Hematopoietic multipotent progenitor cell (in vitro differentiated cells): ENCODE measurements around the gene ACVR1B. TPM values are rescaled to one million over a fixed set of nuclear protein-coding genes. Genes with fewer than 3 reads are reported as not detected.

Experiments used
- DNase-seq, 3 donors: peaks; one replicate each; pipeline ENCODE4 v3.0.0-alpha.2; 2011 to 2015; ENCODE audit warnings: low read depth in 2 of 3, low spot score in 2 of 3
- small RNA-seq: library from RNA; depleted of rRNA; stranded (forward); fragments of <200 nt; gene quantifications from one replicate; pipeline ENCODE3, GENCODE V24; 2012
- total RNA-seq: library from RNA; depleted of rRNA; stranded (reverse); fragments of >200 nt; gene quantifications from one replicate; pipeline ENCODE4 v1.2.3, GENCODE V29; 2012

The ACVR1B gene
- total RNA-seq, 1 donor = 11.8 TPM

- DNase-seq = no peak
Measured at GRCh38 chr12:52041035-52041434, 89.5 kb downstream of the ACVR1B start.

DNA sequence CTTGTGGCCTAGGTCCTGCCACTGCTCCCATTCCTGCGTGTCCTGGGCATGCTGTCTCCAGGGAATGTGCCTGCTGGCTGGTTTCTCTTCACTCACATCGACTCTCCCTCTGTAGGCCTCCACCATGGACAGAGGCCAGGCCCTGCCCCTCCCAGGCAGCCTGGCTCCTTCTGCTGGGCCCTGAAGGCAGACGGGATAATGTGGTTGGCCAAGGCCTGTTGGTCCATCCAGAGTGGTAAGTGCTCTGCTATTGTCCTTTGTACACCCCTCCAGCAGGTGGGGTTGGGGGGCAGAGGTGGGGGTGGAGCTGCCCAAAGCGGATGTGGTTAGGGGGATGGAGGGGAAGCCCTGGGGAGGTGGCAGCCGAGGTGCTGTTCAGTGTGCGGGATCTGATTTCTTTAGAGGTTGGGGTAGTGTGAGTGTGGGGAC, 90.2 kb downstream of the ACVR1B start:
- peak in 2 of 3 donors; percentile 79 to 85 for DNase-seq

DNA sequence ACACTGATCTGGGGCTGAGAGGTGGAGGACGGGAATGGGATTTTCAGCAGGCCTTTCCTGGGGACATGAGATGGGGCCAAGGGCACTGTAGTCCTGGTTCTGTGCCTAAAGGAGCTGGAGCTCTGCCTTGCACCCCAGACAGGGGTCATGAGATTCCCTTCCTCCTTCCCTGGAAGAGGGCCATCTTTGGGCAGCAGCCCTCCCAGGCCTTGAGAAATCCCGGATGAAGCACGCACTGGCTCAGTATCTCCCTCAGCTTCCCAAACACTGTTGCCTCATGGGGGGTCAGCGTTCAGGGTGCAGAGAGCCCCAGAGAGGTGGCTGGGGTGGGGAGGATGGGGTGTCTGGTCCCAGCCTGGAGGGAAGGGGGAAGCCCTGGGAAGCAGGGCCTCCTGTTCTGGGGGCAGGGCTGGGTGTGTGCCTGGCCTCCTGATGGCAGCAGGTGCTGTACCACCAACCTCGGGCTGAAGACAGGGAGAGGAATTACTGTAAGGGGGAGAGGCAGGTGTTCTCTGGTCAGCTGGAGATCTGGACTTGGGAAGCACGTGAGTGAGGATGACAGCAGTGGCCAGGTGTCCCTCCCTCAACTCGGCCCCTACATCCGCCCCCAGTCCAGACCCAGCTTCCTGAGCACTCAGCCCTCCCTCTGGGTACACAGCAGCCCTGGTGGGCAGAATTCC, 91.3 kb downstream of the ACVR1B start:
- DNase-seq = no peak

GRCh38 chr12:52043386-52044212, 92.1 kb downstream of the ACVR1B start:
- DNase-seq = no peak

DNA sequence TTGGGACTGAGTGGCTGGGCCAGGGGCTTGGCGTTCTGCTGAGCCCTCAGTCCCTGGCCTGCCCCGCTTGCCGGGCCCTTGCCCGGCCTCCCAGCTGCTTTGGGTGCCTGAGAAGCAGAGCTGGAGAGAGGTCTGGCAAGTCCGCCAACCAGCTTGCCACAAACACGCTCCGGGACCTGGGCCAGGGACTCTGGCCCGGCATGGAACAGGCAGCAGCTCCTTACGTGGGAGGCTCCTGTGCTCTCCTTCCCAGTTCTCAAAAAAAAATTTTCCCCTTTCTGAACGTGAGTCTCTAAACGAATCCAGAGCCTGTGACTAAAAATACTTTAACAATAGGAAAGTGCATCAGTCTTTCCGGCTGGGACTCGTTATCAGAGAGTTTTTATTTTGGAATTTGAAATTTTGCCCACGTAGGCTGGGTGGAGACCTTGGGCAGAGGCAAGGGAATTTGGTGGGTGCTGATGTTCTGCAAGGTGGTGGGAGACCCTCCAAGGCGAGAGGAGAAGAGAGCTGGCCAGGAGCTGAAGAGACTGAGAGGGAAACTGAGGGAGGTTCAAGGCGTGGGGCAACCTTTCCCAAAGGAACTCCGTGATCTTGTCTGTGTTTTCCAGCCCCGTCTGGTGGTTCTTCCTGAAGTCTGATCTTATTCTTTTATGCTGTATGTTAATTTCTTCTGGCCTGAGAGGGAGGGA, 92.9 kb downstream of the ACVR1B start:
- no peak for DNase-seq

DNA sequence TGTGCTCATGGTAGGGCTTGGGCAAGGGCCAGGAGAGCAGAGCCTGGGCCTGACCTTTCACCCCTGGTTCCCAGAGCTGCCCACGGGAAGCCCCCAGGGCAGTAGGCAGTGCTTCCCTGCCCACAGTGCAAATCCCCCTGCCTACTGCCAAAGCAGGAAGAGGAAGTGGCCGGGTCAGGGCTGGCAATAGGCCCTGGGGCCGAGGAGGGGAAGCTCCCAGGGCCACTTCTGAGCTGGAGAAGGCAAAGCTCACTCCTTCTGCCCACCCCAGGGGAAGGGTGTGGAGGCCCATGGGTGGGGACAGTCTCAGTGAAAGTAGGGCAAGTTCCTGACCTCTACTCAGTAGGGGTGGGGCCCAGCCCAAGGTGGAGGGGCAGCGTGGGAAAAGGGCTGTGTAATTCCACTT, 94.3 kb downstream of the ACVR1B start:
- peak in 1 of 3 donors; percentile 54 for DNase-seq

Small RNAs within 50 kb of the gene (small RNA-seq; reads per million reads assigned to genes)
- not detected for gene RNU6-574P

Other genes starting within 250 kb of the ACVR1B start
- 0.81 TPM for gene FIGNL2, start 103.0 kb upstream of the ACVR1B start, total RNA-seq
- gene ANKRD33, start 63.6 kb upstream of the ACVR1B start, total RNA-seq = not detected
- under 0.01 TPM for gene ACVRL1, start 44.2 kb upstream of the ACVR1B start, total RNA-seq
- gene TAMALIN, start 55.2 kb downstream of the ACVR1B start, total RNA-seq = 26.7 TPM
- 33.1 TPM for gene NR4A1, start 99.7 kb downstream of the ACVR1B start, total RNA-seq
- 35.8 TPM for gene ATG101, start 118.3 kb downstream of the ACVR1B start, total RNA-seq
- under 0.01 TPM for gene SMIM41, start 128.0 kb downstream of the ACVR1B start, total RNA-seq
- gene KRT80, start 240.3 kb downstream of the ACVR1B start, total RNA-seq = under 0.01 TPM